Hippocampal formation (tissue), 2 donors: ENCODE results near the gene ZMYM5.
"Not testable (repeated sequence)": the region's sequence is repeated elsewhere in the genome, so short reads cannot be mapped to it uniquely, and the experiment has no call there.

Experiments
- DNase-seq, 2 donors: peaks; one replicate each; lab custom pipeline; 2025; lab: John Stamatoyannopoulos, UW

The ZMYM5 gene

GRCh38 chr13:19822673-19823072, 40.8 kb downstream of the ZMYM5 start:
- DNase-seq, result no peak

- no peak for DNase-seq
Observed at GRCh38 chr13:19818223-19818842, 45.1 kb downstream of the ZMYM5 start.

- DNase-seq, result no peak
Observed at GRCh38 chr13:19817510-19818158, 45.8 kb downstream of the ZMYM5 start.

GRCh38 chr13:19817106-19817505, 46.3 kb downstream of the ZMYM5 start:
- DNase-seq, result no peak

- not testable (repeated sequence) for DNase-seq
Observed at GRCh38 chr13:19815842-19816241, 47.6 kb downstream of the ZMYM5 start.

GRCh38 chr13:19810996-19811881, 52.2 kb downstream of the ZMYM5 start:
- DNase-seq, result no peak

- DNase-seq, result no peak
Observed at GRCh38 chr13:19810151-19810550, 53.3 kb downstream of the ZMYM5 start.

GRCh38 chr13:19805765-19806164, 57.7 kb downstream of the ZMYM5 start:
- DNase-seq, result no peak

GRCh38 chr13:19795956-19796355, 67.5 kb downstream of the ZMYM5 start:
- no peak for DNase-seq

GRCh38 chr13:19794631-19795030, 68.8 kb downstream of the ZMYM5 start:
- DNase-seq, result no peak

- no peak for DNase-seq
Observed at GRCh38 chr13:19791953-19792537, 71.4 kb downstream of the ZMYM5 start.

GRCh38 chr13:19782727-19783682, 80.4 kb downstream of the ZMYM5 start, which contains the start of gene PSPC1:
Gene PSPC1 (minus strand): TSS chr13:19782945. CDS start chr13:19782757, 188 bp downstream.
- peak; percentile 94 to 95 for DNase-seq

GRCh38 chr13:19782049-19782726, 81.3 kb downstream of the ZMYM5 start:
- DNase-seq, result peak in 1 of 2 donors; percentile 47

- no peak for DNase-seq
Observed at GRCh38 chr13:19781526-19781925, 81.9 kb downstream of the ZMYM5 start.

GRCh38 chr13:19780753-19781418, 82.6 kb downstream of the ZMYM5 start:
- DNase-seq, result not testable (repeated sequence)
